T-helper 1 cell (primary cell): ENCODE results near the gene MTCH1.

Source experiments
- DNase-seq, 5 donors: peaks; one replicate each; pipeline ENCODE4 v3.0.0-alpha.2; 2012 to 2020
- total RNA-seq, 4 donors: gene quantifications; one replicate each; lab custom pipeline; 2026; lab: John Stamatoyannopoulos, UW

The MTCH1 gene
- total RNA-seq = 278 to 380 (median 329) reads per million in 4 donors

GRCh38 chr6:36985808-36986703, at the start of gene MTCH1:
MTCH1 (minus strand) TSS chr6:36986196; CDS start chr6:36986173, 23 bp downstream.
- DNase-seq = peak; percentile 79 to 91 (median 81)

DNA sequence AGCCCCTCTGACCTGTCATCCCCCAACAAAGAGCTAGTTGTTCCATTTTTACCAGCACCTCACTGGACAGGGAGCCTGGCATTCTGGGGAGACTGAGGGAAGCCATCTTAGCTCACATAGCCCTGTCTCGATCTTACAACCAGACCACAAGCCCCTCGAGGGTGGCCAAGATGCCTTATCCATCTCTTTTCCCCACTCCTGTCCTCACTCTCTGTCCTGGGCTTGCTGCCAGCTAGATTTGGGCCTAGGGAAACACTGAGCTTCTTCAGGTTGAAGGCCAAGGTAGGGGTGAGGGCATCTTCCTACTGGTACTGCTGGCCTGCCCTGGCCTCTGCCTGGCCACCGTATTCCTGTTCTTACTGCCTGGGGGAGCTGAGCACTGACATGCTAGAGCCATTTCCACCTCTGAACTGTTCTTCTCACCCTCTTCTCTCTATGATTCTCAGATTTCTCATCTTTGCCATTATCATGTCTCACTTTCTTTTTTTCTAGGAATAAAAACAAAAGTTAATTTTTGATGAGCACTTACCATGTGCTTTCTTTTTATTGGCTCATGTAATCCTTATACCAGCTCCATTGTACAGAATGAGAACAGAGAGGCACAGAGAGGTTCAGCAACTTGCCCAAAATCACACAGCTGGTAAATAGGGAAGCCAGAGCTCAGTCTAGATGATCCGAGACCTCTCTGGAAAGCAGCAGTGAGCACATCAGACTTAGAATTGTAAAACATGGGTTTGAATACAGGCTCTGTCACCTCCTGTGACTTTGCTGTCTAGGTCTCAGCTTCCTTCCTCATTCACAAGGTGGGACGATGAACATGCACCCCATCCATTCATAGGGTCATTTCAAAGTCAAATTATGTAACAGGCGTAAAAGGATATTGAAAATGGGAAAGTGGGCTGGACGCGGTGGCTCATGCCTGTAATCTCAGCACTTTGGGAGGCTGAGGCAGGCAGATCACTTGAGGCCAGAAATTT, 48.1 kb upstream of the MTCH1 start:
- no peak for DNase-seq

- DNase-seq = peak in 1 of 5 donors; percentile 85
Observed at GRCh38 chr6:37033255-37033654, 47.3 kb upstream of the MTCH1 start.

- no peak for DNase-seq
Observed at GRCh38 chr6:37032239-37032638, 46.2 kb upstream of the MTCH1 start.

- DNase-seq = no peak
Observed at GRCh38 chr6:37030599-37030998, 44.6 kb upstream of the MTCH1 start.

DNA sequence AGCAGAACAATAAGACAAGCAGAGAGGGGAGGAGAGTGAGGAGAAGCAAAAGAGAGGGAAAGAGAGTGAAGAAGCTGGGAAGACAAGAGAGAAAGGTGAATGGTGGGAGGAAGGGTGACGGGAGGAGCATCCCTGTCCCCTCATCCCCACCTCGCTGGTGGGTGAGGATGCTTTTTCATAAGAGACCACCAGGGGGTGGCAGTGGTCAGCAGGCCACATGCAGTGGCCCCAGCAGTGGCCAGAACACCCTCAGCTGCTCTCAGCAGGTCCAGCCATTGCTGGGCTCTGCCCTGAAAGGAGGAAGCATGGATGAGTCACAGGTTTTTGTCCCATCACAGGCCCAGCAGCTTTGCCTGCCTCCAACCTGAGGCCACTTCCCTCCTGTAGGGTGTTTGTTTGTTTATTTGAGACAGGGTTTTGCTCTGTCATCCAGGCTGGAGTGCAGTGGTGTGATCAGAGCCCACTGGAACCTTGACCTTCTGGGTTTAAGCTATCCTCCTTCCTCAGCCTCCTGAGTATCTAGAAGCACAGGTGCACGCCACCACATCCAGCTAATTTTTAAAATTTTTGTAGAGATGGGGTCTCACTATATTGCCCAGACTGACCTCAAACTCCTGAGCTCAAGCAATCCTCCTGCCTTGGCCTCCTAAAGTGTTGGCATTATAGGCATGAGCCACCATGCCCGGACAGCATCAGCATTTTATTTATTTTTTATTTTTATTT, 43.4 kb upstream of the MTCH1 start:
- DNase-seq = peak in 2 of 5 donors; percentile 20 to 79

GRCh38 chr6:37027811-37028469, 41.9 kb upstream of the MTCH1 start:
- DNase-seq = no peak

GRCh38 chr6:37027036-37027720, 41.2 kb upstream of the MTCH1 start:
- DNase-seq = no peak

GRCh38 chr6:37025621-37026466, 39.8 kb upstream of the MTCH1 start:
- no peak for DNase-seq

DNA sequence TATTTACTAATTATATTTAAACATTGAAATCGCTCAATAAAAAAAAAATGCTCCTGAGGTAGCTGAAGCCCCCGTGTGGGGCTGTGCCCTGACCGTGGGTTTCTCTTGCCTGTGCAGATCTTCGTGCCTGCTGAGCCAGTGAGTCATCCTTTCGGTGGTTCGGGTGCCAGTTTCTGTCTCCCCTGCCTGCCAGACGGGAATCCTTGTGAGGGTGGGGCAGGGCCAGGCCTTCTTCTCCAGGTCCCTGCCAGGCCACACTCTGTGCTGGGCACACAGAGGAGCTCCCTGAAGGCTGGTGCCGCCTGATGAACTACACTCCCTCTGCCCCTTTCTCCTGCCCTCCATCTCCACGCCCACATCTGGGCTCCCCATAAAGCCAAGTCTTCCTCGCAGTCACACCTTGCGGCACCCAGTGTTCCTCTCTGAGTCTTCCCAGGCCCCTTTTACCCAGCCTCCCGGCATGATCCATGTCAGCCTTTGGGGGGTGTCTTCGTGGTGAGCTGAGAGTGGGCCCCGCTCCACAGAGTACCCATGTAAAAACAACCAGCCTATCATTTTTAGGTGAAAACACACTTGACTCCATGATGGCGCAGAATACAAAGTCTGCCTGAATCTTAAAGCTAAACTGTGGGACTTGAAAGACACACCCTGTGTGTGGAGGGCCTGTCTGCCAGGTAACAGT, 38.8 kb upstream of the MTCH1 start:
- DNase-seq = peak in 1 of 5 donors; percentile 85

- no peak for DNase-seq
Observed at GRCh38 chr6:37022135-37022863, 36.3 kb upstream of the MTCH1 start.

DNA sequence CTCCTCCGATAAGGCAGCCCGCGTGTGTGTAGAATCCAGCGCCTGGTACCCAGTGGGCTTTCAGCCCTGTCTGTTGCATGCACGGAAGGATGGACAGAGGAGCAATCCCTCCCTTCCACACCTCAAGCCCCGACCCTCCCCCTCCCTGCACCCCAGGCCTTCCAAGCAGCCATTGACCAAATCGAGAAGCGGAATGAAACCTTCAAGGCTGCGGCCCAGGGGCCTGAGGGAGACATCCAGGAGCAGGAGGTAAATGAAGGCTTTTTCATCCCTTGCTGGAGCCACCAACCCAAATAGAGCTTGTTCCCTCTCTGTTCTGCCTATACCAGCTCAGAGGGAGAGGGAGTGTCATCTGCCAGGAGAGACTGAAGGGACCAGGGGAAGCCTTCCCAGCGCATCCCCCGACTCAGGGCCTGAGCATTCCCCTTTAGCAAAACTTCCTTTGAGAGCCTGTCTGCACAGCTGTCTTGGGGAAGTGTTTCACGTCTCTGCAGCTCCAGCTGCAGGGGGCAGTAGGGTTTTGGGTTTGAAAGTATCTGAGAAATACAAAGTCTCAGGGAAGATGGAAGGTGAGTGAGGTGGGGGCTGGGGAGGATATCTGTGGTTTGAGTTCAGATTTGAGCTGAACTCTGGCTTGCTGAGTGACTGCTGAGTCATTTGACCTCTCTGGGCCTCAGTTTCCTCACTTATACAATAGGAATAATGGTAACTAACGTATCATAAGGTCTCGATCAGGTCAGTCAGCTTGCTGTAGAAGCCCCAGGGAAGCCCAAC, 35.5 kb upstream of the MTCH1 start:
- DNase-seq = peak; percentile 36 to 92 (median 57)

DNA sequence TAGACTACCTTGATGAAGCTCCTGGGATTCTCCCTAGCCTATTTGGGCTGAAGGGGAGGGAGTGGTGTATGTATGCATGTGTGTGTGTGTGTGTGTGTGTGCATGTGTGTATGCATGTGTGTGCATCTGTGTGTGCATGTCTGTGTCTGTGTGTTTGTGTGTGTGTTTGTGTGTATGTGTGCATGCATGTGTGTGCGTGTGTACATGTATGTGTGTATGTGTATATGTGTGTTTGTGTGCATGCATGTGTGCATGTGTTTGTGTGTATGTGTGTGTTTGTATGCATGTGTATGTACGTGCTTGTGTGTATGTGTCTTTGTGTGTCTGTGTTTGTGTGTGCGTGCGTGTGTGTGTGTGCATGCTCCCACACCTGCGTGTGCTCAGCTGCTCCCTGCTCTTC, 34.8 kb upstream of the MTCH1 start:
- DNase-seq = no peak

DNA sequence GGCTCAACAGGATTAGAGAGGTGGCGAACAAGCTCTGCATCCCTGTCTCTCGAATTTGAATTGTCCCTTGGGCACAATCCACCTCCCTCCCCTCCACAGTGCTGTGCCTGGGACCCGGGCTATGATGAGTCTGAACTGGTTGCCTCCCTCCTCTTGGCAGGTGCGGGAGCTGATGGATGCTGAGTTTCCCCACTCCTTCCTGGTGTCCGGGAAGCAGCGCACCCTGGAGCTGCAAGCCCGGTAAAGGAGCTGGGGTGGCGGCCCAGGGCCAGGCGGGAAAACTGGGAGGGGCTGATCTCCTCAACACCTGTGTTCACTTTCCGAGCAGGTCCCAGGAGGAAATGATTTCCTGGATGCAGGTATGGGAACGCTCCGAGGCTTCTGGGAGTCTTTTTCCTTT, 34.4 kb upstream of the MTCH1 start:
- DNase-seq = no peak

DNA sequence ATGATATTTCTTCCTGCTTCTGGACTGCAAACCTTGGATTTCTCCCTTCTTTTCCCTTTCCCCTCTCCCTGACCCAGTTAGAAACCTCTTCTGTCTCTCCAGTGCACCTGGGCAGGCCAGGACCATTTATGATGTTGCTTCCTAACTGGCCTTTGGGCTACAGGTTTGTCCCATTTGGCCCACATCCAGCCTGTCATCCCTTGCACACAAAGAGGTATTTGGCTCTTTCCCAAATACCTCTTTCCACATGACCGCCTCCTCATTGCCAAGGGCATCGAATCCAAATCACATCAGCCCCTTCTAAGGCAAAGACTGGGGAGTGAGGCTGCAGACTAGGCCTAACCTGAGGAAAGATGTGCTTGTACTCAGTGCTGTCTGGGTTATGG, 33.1 kb upstream of the MTCH1 start:
- no peak for DNase-seq

DNA sequence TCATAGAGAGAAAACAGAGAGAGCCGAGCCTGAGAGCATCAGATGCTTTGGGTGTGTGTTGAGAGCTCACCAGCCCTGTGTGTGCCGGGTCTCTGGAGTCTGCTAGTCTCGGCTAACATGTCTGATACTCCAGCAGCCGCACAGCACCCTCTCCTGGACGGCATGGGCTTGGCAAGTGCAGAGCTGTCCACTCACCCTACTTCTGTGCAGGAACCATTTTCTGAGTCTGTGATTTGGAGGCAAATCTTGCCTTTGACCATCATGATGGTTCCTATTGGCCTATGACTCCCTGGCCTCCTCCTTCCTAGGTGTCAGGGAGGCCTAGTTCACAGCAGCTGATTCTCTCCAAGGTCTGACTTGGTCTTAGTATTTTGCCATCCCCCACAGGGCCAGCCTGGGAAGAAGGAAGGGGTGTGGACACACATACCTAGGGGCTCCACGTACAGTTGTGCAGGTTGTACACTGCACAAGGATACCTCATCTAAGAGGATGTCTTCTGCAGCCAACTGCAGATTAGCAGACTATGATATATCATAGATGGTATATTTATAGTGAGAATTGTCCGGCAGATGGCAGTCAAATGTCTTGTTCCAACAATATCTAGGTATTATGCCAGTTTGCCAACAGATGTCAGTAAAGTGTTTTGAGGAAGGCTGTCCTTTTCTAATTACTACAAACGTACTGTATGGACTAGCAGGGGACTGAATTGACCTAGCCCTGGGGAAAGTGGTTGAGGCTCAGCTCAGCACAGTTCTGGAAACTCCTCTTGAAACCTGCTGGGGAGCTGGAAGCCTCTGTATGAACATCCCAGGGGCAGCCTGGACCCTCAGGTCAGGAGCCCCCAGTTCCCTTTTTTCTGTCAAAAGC, 32.4 kb upstream of the MTCH1 start:
- DNase-seq = peak; percentile 72 to 93 (median 78)

DNA sequence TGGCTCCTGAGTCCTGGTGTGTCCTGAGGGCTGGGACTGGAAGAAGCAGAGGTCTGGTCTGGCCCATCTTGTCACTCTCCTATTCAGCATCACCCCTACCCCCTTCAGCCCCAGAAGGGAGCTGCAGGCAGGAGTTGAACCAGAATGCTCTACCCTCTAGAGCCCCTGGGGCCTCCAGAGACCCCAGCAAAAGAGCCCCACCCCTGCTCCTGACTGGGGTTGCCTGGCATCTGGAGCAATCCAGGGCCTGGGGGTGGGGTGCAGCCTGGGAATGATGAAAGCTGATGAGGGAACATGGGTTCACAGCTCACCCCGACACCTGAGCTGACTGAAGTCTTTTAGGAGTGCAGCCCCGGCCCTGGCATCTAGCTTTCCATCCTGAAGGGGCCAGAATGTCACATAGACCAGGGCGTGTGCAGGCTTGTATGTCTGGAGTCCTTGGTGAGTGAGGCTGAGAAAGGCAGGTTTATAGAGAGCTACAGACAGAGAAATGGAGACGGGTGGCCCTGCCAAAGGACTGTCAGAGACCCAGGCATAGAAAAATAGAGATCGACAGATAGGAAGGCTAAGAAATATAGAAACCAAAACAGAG, 31.7 kb upstream of the MTCH1 start:
- no peak for DNase-seq
